A549 (cell line): Measurements from ENCODE around the gene MYOZ3. TPM values are rescaled to one million over a fixed set of nuclear protein-coding genes. Genes with fewer than 3 reads are reported as not detected.

Experiments
- ATAC-seq, 2 experiments: fragments of 200-7000 bp in 1 of 2; fragments of >200 bp in 1 of 2; cut with Nextera tagmentation in 1 of 2; cut with Tn5 transposase in 1 of 2; 3 replicates each; pipeline versions ENCODE4 v1.8.0 to v1.9.1; 2018 to 2020; ENCODE audit warnings: mild to moderate bottlenecking in 1 of 2, moderate library complexity in 1 of 2
- CTCF ChIA-PET: fragments of 300-600 bp; sonication (Branson Sonifier 250); formaldehyde crosslinking; extraction: SDS; loops from one replicate; lab custom pipeline; 2021; ENCODE audit warnings: antibody characterized with exemption, inconsistent platforms; lab: Yijun Ruan, JAX
- POLR2A ChIA-PET: fragments of 350-600 bp; formaldehyde crosslinking; extraction: SDS; loops from one replicate; lab custom pipeline; 2021; ENCODE audit warnings: antibody characterized with exemption, inconsistent platforms; lab: Yijun Ruan, JAX
- DNase-seq, 2 experiments: peaks; one replicate each; pipeline versions ENCODE4 v3.0.0 to v3.0.0-alpha.2; 2011 to 2016; ENCODE audit warnings: low read depth in 1 of 2, low spot score in 1 of 2
- FAIRE-seq: peaks from 2 replicates; lab custom pipeline; 2011; peaks lifted over from hg19 to GRCh38; lab: Jason Lieb, UNC
- H3K27ac ChIP-seq, 2 experiments: fragments of >200 bp; sonication (Bioruptor Twin); formaldehyde crosslinking; 3 replicates each; pipeline ENCODE4 v1.5.1; 2016 to 2017
- H3K4me1 ChIP-seq: fragments of >200 bp; sonication (Bioruptor Twin); formaldehyde crosslinking; 3 replicates; pipeline ENCODE4 v1.6.1; 2016
- H3K4me2 ChIP-seq: fragments of >200 bp; sonication (Bioruptor Twin); formaldehyde crosslinking; 3 replicates; pipeline ENCODE4 v1.6.1; 2016
- H3K4me3 ChIP-seq: fragments of >200 bp; sonication (Bioruptor Twin); formaldehyde crosslinking; 3 replicates; pipeline ENCODE4 v1.5.1; 2016
- H3K9me3 ChIP-seq: fragments of >200 bp; sonication (Bioruptor Twin); formaldehyde crosslinking; 3 replicates; pipeline ENCODE4 v1.6.1; 2016
- ATOH8 ChIP-seq: fragments of 250-450 bp; sonication (Bioruptor Pico); IDR thresholded peaks from 2 replicates; pipeline ENCODE4 v1.5.0; 2020; ENCODE audit warnings: low read depth, mild to moderate bottlenecking, moderate library complexity
- CHD2 ChIP-seq: fragments of 150-350 bp; IDR thresholded peaks from 2 replicates; pipeline ENCODE4 v1.6.1; 2014; ENCODE audit warnings: low read length; ENCODE audit not compliant: partially characterized antibody
- CTCF ChIP-seq: fragments of >200 bp; sonication (Bioruptor Twin); formaldehyde crosslinking; IDR thresholded peaks from 3 replicates; pipeline ENCODE4 v1.5.1; 2016
- ESRRA ChIP-seq: fragments of 150-350 bp; IDR thresholded peaks from 2 replicates; pipeline ENCODE4 v1.6.1; 2014; ENCODE audit warnings: mild to moderate bottlenecking, low read length, borderline replicate concordance
- FOXS1 ChIP-seq: fragments of 250-450 bp; sonication (Bioruptor Pico); IDR thresholded peaks from 2 replicates; pipeline ENCODE4 v1.5.0; 2020; ENCODE audit warnings: mild to moderate bottlenecking, moderate library complexity
- GATA3 ChIP-seq: IDR thresholded peaks from 2 replicates; pipeline ENCODE4 v1.6.1; 2012; ENCODE audit warnings: borderline replicate concordance
- HOXB5 ChIP-seq: fragments of 250-450 bp; sonication (Bioruptor Pico); IDR thresholded peaks from 2 replicates; pipeline ENCODE4 v1.5.0; 2020; ENCODE audit warnings: mild to moderate bottlenecking, moderate library complexity
- JUNB ChIP-seq: fragments of >200 bp; sonication (Bioruptor Twin); formaldehyde crosslinking; IDR thresholded peaks from 2 replicates; pipeline ENCODE4 v1.6.1; 2016
- KDM1A ChIP-seq: fragments of 200-600 bp; sonication (generic); IDR thresholded peaks from 2 replicates; pipeline ENCODE4 v1.6.1; 2016; ENCODE audit warnings: low read depth, mild to moderate bottlenecking
- MYC ChIP-seq: IDR thresholded peaks from 2 replicates; pipeline ENCODE4 v1.6.1; 2012; ENCODE audit warnings: mild to moderate bottlenecking, inconsistent platforms, low read length, improper control_type of control experiment, borderline replicate concordance
- NPAS2 ChIP-seq: fragments of 250-450 bp; sonication (Bioruptor Pico); IDR thresholded peaks from 2 replicates; pipeline ENCODE4 v1.8.0; 2022; ENCODE audit warnings: mild to moderate bottlenecking, moderate library complexity, borderline replicate concordance
- POLR2A ChIP-seq: IDR thresholded peaks from 2 replicates; pipeline ENCODE4 v1.6.1; 2012; ENCODE audit warnings: mild to moderate bottlenecking, low read length
- RAD21 ChIP-seq, 2 experiments: fragments of >200 bp in 1 of 2; sonication (Bioruptor Twin) in 1 of 2; formaldehyde crosslinking in 1 of 2; IDR thresholded peaks in 1 of 2; conservative IDR thresholded peaks in 1 of 2; 2 replicates in 1 of 2; 3 replicates in 1 of 2; pipeline ENCODE4 v1.6.1; 2012 to 2018; ENCODE audit warnings: inconsistent platforms in 1 of 2
- RARB ChIP-seq: fragments of 250-450 bp; sonication (Bioruptor Pico); IDR thresholded peaks from 2 replicates; pipeline ENCODE4 v1.8.0; 2021; ENCODE audit warnings: mild to moderate bottlenecking, moderate library complexity
- SMC3 ChIP-seq: fragments of >200 bp; sonication (Bioruptor Twin); formaldehyde crosslinking; IDR thresholded peaks from 3 replicates; pipeline ENCODE4 v1.6.1; 2018; ENCODE audit warnings: inconsistent platforms
- ZC3H11A ChIP-seq: fragments of 450-650 bp; IDR thresholded peaks from 2 replicates; pipeline ENCODE4 v1.6.1; 2014; ENCODE audit warnings: antibody characterized with exemption, mild to moderate bottlenecking
- WGBS: methylation state at CpG from one replicate; pipeline ENCODE4 v1.1.6; 2017; ENCODE audit errors: missing lambda C conversion rate; 5-methylcytosine and 5-hydroxymethylcytosine counted together
- polyA plus RNA-seq, 4 experiments: library from polyadenylated mRNA; depleted of rRNA in 3 of 4; stranded (reverse); fragments of >200 nt; fragmentation: RNase III in 1 of 4; extraction: RNeasy Plus Mini Kit Qiagen cat#74134 plus additional on column Dnase treatment in 1 of 4; gene quantifications; 2 replicates in 3 of 4; 3 replicates in 1 of 4; pipeline ENCODE4 v1.2.3, GENCODE V29; 2011 to 2017
- TF ChIP-seq, protein P1 (sequence below): IDR thresholded peaks from 2 replicates; pipeline ENCODE4 v1.6.1; 2012
- TF ChIP-seq, protein P2 (sequence below): fragments of 250-450 bp; sonication (Bioruptor Pico); IDR thresholded peaks from 2 replicates; pipeline ENCODE4 v1.5.0; 2021; ENCODE audit warnings: mild to moderate bottlenecking, moderate library complexity, borderline replicate concordance

Gene MYOZ3
- polyA plus RNA-seq, 2 of the 4 experiments (the other 2 are of a cell fraction), result 0.06 to 0.09 TPM

DNA sequence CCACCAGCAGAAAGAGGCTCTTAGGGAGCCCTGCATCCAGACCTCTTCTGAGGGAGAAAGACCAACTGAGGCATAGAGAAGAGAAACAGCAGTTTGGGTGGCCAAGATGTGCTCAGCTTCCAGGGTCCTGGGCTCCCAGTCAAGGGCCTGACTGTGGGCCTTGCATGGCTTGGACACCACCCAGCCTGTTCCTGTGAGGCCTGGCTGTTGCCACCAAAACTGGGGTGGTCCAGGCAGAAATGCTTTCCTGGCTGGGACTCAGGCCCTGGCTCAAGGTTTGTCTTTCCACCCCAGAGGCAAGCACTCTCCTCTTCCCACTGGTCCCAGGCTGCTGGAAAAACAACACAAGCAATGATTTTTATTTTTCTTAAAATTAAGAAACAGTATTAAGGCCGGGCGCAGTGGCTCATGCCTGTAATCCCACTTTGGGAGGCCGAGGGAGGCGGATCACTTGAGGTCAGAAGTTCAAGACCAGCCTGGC, 13.3 kb downstream of the MYOZ3 start:
- FAIRE-seq (no peak), ATAC-seq (no peak), DNase-seq (no peak)
- POLR2A ChIA-PET, result no interaction called here
- no peaks in the 10 kb centered on the region for H3K9me3 ChIP-seq
- no peak overlapping the region for H3K4me3 ChIP-seq
- H3K4me2 ChIP-seq, result no peak overlapping the region
- H3K27ac ChIP-seq, result no peak overlapping the region
- WGBS, result 87% methylated on average over 4 of the region's 4 CpGs
- H3K4me1 ChIP-seq, result 0 out of 3 replicates have a peak, but pooled peaks cover 5% of the 10 kb centered on the region
- TF ChIP-seq KDM1A, result no peak
- no peak for TF ChIP-seq FOXS1
- TF ChIP-seq ZC3H11A, result no peak
- TF ChIP-seq SMC3, result no peak
- no peak for TF ChIP-seq RARB (CRISPR knock-in tag)
- no peak for TF ChIP-seq NPAS2 (CRISPR knock-in tag)
- no peak for TF ChIP-seq GATA3
- TF ChIP-seq POLR2A, result no peak
- TF ChIP-seq, protein P1, sequence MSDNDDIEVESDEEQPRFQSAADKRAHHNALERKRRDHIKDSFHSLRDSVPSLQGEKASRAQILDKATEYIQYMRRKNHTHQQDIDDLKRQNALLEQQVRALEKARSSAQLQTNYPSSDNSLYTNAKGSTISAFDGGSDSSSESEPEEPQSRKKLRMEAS, result no peak
- no peak for TF ChIP-seq MYC
- TF ChIP-seq CHD2, result no peak
- TF ChIP-seq, protein P2, sequence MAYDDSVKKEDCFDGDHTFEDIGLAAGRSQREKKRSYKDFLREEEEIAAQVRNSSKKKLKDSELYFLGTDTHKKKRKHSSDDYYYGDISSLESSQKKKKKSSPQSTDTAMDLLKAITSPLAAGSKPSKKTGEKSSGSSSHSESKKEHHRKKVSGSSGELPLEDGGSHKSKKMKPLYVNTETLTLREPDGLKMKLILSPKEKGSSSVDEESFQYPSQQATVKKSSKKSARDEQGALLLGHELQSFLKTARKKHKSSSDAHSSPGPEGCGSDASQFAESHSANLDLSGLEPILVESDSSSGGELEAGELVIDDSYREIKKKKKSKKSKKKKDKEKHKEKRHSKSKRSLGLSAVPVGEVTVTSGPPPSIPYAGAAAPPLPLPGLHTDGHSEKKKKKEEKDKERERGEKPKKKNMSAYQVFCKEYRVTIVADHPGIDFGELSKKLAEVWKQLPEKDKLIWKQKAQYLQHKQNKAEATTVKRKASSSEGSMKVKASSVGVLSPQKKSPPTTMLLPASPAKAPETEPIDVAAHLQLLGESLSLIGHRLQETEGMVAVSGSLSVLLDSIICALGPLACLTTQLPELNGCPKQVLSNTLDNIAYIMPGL, result no peak
- no peak for TF ChIP-seq HOXB5 (CRISPR knock-in tag)
- TF ChIP-seq JUNB, result no peak
- TF ChIP-seq, all 56 proteins: peak for 0
- CTCF ChIA-PET, result interaction anchor here (1.0 to 6.6 kb wide), 4 partner anchors 17 to 113 kb away, joined by 3 to 30 read pairs (median 7); partner anchors contain the start of gene RBM22

- ATAC-seq (no peak), DNase-seq (no peak)
These were observed 14.0 kb downstream of the MYOZ3 start for GRCh38 chr5:150675069-150675468.

More at GRCh38 chr5:150675069-150675468, 14.0 kb downstream of the MYOZ3 start:
- ChIA-PET POLR2A (no interaction called here), CTCF (interaction anchor here (1.0 to 6.6 kb wide), 4 partner anchors 18 to 210 kb away, joined by 3 to 30 read pairs (median 3); partner anchors contain the start of gene RBM22)
- no peak for FAIRE-seq
- Histone ChIP-seq H3K4me2 (no peak overlapping the region), H3K9me3 (no peaks in the 10 kb centered on the region), H3K4me3 (no peak overlapping the region), H3K27ac (no peak overlapping the region), H3K4me1 (0 out of 3 replicates have a peak, but pooled peaks cover 5% of the 10 kb centered on the region)
- WGBS, result 88% methylated on average over 6 of the region's 6 CpGs
- TF ChIP-seq RAD21 (conservative IDR thresholded peaks at IDR 0.05 in 1 of 2, IDR thresholded peaks at IDR 0.05 in 1 of 2) (no peak), CTCF (no peak), ZC3H11A (no peak), ESRRA (no peak), NPAS2 (CRISPR knock-in tag) (no peak), ATOH8 (no peak)
- TF ChIP-seq, protein P2, result no peak
